GM21423 (cell line): Measurements from ENCODE around the gene CLMN.
"Not testable (repeated sequence)": the region's sequence is repeated elsewhere in the genome, so short reads cannot be mapped to it uniquely, and the experiment has no call there.

Source experiments
- ATAC-seq: cut with Tn5 transposase; IDR thresholded peaks from one replicate; pipeline ENCODE4 v1.9.1; 2021; ENCODE audit warnings: mild to moderate bottlenecking, moderate library complexity; ENCODE audit not compliant: unreplicated experiment

CLMN gene

DNA sequence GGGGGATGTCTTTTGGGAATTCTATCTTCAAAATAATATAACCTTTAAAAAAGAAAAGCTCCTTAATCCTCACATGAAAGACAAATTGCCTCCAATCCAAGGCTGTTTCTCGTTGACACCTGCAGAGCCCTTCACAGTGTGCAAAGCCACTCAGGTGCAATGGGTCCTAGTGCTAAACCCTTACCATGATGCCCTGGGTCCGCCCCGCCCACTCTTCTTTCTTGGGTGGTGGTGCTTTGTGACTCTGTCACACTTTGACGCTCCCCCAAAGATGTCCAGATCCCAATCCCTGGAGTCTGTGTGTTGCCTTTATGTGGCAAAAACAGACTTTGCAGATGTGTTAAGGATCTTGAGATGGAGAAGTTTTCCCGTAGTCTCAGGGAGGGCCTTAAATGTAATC lies 29.7 kb downstream of the CLMN start:
- no peak for ATAC-seq

DNA sequence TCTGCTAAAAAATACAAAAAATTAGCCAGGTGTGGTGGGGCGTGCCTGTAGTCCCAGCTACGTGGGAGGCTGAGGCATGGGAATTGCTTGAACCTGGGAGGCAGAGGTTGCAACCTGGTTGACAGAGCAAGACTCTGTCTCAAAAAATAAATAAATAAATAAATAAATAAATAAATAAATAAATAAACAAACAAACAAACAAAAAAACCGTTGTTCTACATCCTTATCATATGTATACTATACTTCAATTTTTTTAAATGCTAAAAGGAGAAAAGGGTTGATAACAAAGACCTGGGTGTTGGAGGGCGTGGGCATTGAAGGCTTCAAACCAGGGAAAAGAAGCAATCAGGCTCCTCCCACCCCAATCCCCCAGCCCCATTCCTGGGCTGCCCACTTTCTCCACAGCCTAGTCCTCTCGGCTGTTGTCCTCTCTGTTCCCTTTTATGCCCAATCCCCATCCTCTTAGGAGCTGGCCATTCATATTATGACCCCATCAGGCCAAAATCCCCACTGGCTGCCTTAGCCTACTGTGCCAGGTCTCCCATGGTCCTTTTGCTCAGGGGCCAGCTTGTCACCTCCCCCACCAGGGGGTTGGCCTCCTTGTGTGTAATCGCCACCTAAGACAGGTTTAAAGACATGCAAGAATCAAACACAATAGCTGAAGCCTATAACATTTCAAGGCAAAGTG lies 30.2 kb downstream of the CLMN start:
- ATAC-seq, result no peak

DNA sequence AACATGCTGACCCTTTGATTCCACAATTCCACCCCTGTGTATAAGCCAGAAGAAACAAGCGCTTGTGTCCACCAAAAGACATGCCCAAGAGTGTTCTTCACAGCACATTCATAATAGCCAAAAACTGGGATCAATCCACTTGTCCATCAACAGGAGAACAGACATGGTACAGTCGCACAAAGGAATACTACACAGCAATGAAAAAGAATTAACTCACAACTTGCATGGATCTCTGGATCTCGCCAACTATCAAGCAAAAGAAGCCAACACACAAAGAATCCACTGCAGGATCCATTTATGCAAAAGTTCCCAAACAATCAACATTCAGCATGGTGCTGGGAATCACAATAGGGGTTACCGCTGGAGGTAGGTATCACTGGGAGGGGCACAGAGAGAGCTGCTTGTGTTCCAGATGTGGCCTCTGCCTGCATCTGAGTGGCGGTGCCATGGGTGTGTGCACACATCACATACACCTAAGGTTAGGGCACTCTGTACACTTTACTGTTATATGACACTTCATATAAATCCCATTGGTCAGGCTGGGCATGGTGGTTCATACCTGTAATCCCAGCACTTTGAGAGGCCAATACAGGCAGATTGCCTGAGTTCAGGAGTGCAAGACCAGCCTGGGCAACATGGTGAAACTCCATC lies 30.9 kb downstream of the CLMN start:
- ATAC-seq, result no peak

DNA sequence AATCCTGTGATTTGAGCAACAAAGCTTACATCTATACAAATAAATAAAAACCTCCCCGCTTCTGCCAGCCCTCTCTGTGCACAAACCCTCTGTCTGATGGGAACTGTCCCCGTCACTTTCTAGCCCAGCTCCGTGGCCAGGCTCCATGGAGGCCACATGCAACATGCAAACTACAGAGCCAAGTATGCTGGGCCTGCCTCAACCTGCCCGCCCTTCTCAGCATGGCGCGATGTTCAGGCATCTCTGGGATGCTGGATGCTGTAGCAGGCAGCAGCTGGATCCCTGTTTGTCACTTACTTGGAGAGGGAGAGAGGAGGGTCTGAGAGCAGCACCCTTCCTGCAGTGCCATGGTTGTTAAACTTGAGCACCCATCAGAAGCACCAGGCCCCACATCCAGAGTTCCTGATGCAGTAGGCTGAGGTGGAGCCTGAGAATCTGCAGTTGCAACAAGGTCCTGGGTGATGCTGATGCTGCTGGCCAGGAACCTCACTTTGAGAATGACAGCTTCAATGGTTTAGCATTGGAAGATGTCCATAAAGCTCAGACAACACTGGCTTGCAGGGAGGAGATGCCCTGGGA lies 32.4 kb downstream of the CLMN start:
- no peak for ATAC-seq

- no peak for ATAC-seq
Observed at GRCh38 chr14:95286645-95287044, 33.1 kb downstream of the CLMN start.

DNA sequence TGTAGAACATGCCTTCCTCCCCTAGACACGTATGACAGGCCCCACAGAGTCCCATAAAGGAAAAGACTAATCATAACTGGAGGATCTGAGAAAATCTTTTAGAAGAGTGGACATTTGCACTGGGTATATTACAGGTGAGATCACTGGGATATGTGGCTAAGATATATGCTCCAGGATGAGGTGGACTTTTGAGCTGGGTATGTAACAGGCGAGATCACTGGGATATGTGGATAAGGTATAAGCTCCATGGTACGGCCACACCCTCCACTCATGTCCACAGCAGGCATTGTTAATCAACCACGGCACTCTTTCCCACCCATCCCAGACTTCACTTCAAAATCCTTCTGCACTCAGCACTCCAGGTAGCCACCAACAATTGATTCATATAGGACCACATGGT lies 34.1 kb downstream of the CLMN start:
- ATAC-seq, result no peak

DNA sequence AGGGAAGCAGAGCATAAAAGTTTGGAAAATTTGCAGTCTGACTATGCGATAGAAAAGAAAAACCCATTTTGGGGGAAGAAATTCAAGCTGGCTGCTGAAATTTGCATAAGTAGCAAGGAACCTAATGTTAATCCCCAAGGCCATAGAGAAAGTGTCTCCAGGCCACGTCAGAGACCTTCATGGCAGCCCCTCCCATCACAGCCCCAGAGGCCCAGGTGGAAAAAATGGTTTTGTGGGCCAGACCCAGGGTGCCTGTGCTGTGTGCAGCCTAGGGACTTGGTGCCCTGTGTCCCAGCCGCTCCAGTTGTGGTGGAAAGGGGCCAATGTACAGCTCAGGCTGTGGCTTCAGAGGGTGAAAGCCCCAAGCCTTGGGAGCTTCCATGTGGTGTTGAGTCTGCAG lies 35.9 kb downstream of the CLMN start:
- ATAC-seq, result not testable (repeated sequence)

- not testable (repeated sequence) for ATAC-seq
Observed at GRCh38 chr14:95282986-95283380, 36.7 kb downstream of the CLMN start.

- ATAC-seq, result no peak
Observed at GRCh38 chr14:95282354-95282985, 37.2 kb downstream of the CLMN start.

GRCh38 chr14:95281560-95282176 lies 38.0 kb downstream of the CLMN start:
- ATAC-seq, result no peak

GRCh38 chr14:95275494-95275893 lies 44.2 kb downstream of the CLMN start:
- no peak for ATAC-seq

DNA sequence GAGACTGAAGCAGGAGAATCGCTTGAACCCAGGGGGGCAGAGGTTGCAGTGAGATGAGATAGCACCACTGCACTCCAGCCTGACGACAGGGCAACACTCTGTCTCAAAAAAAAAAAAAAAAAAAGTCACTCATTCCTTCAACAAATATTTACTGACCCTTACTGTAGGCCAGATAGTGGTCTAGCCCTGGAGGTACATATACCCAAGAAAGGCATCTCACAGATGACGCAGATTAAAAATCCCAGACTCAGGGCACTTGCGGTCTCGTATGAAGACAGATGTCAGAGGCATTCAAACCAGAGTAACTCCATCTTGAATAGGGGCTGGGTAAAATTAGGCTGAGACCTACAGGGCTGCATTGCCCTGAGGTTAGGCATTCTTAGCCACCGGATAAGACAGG lies 44.8 kb downstream of the CLMN start:
- no peak for ATAC-seq

- ATAC-seq, result no peak
Observed at GRCh38 chr14:95274279-95274678, 45.4 kb downstream of the CLMN start.

- no peak for ATAC-seq
Observed at GRCh38 chr14:95273001-95273978, 46.4 kb downstream of the CLMN start.

GRCh38 chr14:95272057-95272456 lies 47.7 kb downstream of the CLMN start:
- ATAC-seq, result no peak

GRCh38 chr14:95270203-95270602 lies 49.5 kb downstream of the CLMN start:
- no peak for ATAC-seq

DNA sequence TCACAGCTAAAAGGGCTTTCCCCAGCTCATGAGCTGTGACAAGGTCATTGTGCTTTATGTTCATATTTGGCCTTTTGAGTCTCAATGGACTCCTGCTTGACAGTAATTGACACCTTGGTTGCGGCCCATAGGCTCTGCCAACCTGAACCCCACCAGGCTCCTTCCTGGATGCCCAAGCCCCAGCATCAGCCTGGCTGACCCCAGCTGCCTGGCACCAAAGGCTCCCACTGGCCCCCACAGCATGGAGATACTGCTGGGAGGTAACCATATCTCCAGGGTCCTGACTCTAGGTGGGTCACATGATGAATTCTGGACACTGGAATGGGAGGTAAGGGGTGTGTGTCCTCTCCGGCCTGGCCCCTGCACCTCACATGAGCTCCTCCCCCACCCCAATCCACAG lies 50.2 kb downstream of the CLMN start:
- ATAC-seq, result no peak

- no peak for ATAC-seq
Observed at GRCh38 chr14:95268350-95268749, 51.4 kb downstream of the CLMN start.

DNA sequence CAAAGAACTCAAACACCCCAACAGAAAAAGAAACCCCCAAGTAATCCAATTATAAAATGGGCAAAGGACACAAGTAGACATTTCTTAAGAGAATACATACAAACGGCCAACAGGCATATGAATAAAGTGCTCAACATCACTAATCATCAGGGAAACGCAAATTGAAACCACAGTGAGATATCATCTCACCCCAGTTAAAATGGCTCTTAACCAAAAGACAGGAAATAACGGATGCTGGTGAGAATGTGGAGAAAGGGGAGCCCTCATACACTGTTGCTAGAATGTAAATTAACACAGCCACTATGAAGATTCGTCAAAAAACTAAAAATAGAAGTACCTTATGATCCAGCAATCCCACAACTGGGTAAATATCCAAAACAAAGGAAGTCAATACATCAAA lies 52.4 kb downstream of the CLMN start:
- ATAC-seq, result no peak
